Ovary (tissue), 3 donors: ENCODE results near the gene HIGD2A.

ENCODE experiments used
- EP300 ChIP-seq: sonication (generic); formaldehyde crosslinking; IDR thresholded peaks from one replicate; pipeline ENCODE4 v1.6.1; 2017; ENCODE audit warnings: antibody characterized with exemption
- POLR2A ChIP-seq: fragments of 450-650 bp; IDR thresholded peaks from one replicate; pipeline ENCODE4 v1.6.1; 2017; ENCODE audit warnings: antibody characterized with exemption, mild to moderate bottlenecking, moderate library complexity
- TF ChIP-seq, protein P1 (sequence below), 3 donors: fragments of 450-650 bp in 2 of 3; fragments of 200-600 bp in 1 of 3; IDR thresholded peaks; one replicate each; pipeline versions ENCODE4 v1.5.1 to v1.8.0; 2016 to 2022; ENCODE audit warnings: antibody characterized with exemption in 3 of 3, mild to moderate bottlenecking in 1 of 3
- donor health status: DM: no; HTN: no; CAD: no.

GRCh38 chr5:176426876-176427275, 38.3 kb downstream of the HIGD2A start:
- TF ChIP-seq, protein P1, sequence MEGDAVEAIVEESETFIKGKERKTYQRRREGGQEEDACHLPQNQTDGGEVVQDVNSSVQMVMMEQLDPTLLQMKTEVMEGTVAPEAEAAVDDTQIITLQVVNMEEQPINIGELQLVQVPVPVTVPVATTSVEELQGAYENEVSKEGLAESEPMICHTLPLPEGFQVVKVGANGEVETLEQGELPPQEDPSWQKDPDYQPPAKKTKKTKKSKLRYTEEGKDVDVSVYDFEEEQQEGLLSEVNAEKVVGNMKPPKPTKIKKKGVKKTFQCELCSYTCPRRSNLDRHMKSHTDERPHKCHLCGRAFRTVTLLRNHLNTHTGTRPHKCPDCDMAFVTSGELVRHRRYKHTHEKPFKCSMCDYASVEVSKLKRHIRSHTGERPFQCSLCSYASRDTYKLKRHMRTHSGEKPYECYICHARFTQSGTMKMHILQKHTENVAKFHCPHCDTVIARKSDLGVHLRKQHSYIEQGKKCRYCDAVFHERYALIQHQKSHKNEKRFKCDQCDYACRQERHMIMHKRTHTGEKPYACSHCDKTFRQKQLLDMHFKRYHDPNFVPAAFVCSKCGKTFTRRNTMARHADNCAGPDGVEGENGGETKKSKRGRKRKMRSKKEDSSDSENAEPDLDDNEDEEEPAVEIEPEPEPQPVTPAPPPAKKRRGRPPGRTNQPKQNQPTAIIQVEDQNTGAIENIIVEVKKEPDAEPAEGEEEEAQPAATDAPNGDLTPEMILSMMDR (IDR thresholded peaks at IDR 0.05) = no peak
- TF ChIP-seq EP300 (no peak), POLR2A (no peak)
